Mesothelial cell of epicardium (in vitro differentiated cells): ENCODE measurements around the gene DTNB. TPM values are rescaled to one million over a fixed set of nuclear protein-coding genes. Genes with fewer than 3 reads are reported as not detected.

Experiments
- DNase-seq, 2 experiments: peaks; one replicate each; pipeline ENCODE4 v3.0.0; 2021; ENCODE audit warnings: low spot score in 2 of 2; ENCODE audit not compliant: unreplicated experiment in 2 of 2
- H3K27ac Mint-ChIP-seq: 2 replicates; pipeline ENCODE4 v1.8.0; 2021; ENCODE audit warnings: mixed read lengths
- H3K27me3 Mint-ChIP-seq: 2 replicates; pipeline ENCODE4 v1.8.0; 2021; ENCODE audit warnings: low read depth, mixed read lengths
- H3K36me3 Mint-ChIP-seq: 2 replicates; pipeline ENCODE4 v1.8.0; 2021; ENCODE audit warnings: mixed read lengths
- H3K4me1 Mint-ChIP-seq: 2 replicates; pipeline ENCODE4 v1.8.0; 2021; ENCODE audit warnings: mixed read lengths
- H3K4me3 Mint-ChIP-seq: 2 replicates; pipeline ENCODE4 v1.8.0; 2021; ENCODE audit warnings: mild to moderate bottlenecking, moderate library complexity, mixed read lengths
- H3K9me3 Mint-ChIP-seq: 2 replicates; pipeline ENCODE4 v1.8.0; 2021; ENCODE audit warnings: mixed read lengths
- CTCF ChIP-seq: fragments of 200-600 bp; sonication (generic); IDR thresholded peaks from one replicate; pipeline ENCODE4 v1.5.0; 2021; ENCODE audit warnings: antibody characterized with exemption; ENCODE audit not compliant: unreplicated experiment
- total RNA-seq: library from RNA; stranded (reverse); gene quantifications from 3 replicates; pipeline ENCODE4 v1.2.1, GENCODE V29; 2021

DTNB gene
- total RNA-seq, 1 donor from 2014 or later = 36.3 TPM

- DNase-seq = no peak
- no peak for TF ChIP-seq CTCF
- no peaks in the 10 kb centered on the region for H3K27me3 Mint-ChIP-seq
Observed at GRCh38 chr2:25523060-25523459, 150.3 kb downstream of the DTNB start.

GRCh38 chr2:25521665-25522387 is 151.6 kb downstream of the DTNB start:
- no peak overlapping the region for H3K4me3 Mint-ChIP-seq
- DNase-seq = no peak
- H3K9me3 Mint-ChIP-seq = no peaks in the 10 kb centered on the region
- H3K36me3 Mint-ChIP-seq = peaks cover 3% of the 10 kb centered on the region
- peak; percentile 83 for TF ChIP-seq CTCF
- no peak overlapping the region for H3K27ac Mint-ChIP-seq
- H3K27me3 Mint-ChIP-seq = no peaks in the 10 kb centered on the region
- H3K4me1 Mint-ChIP-seq = peaks cover 15% of the 10 kb centered on the region

More at GRCh38 chr2:25523060-25523459, 150.3 kb downstream of the DTNB start:
- no peaks in the 10 kb centered on the region for H3K9me3 Mint-ChIP-seq
- H3K4me1 Mint-ChIP-seq = peaks cover 8% of the 10 kb centered on the region
- no peak overlapping the region for H3K27ac Mint-ChIP-seq
- peaks cover 2% of the 10 kb centered on the region for H3K36me3 Mint-ChIP-seq
- no peak overlapping the region for H3K4me3 Mint-ChIP-seq

- Mint-ChIP-seq H3K4me3 (no peak overlapping the region), H3K36me3 (peaks cover 4% of the 10 kb centered on the region), H3K4me1 (peaks cover 16% of the 10 kb centered on the region), H3K9me3 (no peaks in the 10 kb centered on the region), H3K27me3 (no peaks in the 10 kb centered on the region), H3K27ac (no peak overlapping the region)
- no peak for DNase-seq
- no peak for TF ChIP-seq CTCF
Observed at GRCh38 chr2:25521126-25521525, 152.3 kb downstream of the DTNB start.

GRCh38 chr2:25517701-25518100 is 155.7 kb downstream of the DTNB start:
- H3K4me3 Mint-ChIP-seq = no peak overlapping the region
- no peaks in the 10 kb centered on the region for H3K9me3 Mint-ChIP-seq
- DNase-seq = no peak
- TF ChIP-seq CTCF = no peak
- peaks cover 6% of the 10 kb centered on the region for H3K36me3 Mint-ChIP-seq
- H3K27ac Mint-ChIP-seq = no peak overlapping the region
- H3K4me1 Mint-ChIP-seq = peaks cover 29% of the 10 kb centered on the region
- no peaks in the 10 kb centered on the region for H3K27me3 Mint-ChIP-seq

- TF ChIP-seq CTCF = no peak
- H3K27me3 Mint-ChIP-seq = no peaks in the 10 kb centered on the region
- DNase-seq = no peak
- H3K9me3 Mint-ChIP-seq = peaks cover 4% of the 10 kb centered on the region
- H3K27ac Mint-ChIP-seq = peak overlapping the region; percentile 69
- H3K4me1 Mint-ChIP-seq = peaks cover 29% of the 10 kb centered on the region
- H3K4me3 Mint-ChIP-seq = no peak overlapping the region
- peaks cover 8% of the 10 kb centered on the region for H3K36me3 Mint-ChIP-seq
Observed at GRCh38 chr2:25514043-25514637, 159.2 kb downstream of the DTNB start.
